AG08396 (cell line): ENCODE measurements around the gene EIF2S2.
A peak's percentile ranks its signal among the peaks of the same experiment; 100 is the strongest.

Experiments
- DNase-seq: peaks from one replicate; pipeline ENCODE4 v3.0.0; 2012; ENCODE audit warnings: low spot score, mixed read lengths

Gene EIF2S2

DNA sequence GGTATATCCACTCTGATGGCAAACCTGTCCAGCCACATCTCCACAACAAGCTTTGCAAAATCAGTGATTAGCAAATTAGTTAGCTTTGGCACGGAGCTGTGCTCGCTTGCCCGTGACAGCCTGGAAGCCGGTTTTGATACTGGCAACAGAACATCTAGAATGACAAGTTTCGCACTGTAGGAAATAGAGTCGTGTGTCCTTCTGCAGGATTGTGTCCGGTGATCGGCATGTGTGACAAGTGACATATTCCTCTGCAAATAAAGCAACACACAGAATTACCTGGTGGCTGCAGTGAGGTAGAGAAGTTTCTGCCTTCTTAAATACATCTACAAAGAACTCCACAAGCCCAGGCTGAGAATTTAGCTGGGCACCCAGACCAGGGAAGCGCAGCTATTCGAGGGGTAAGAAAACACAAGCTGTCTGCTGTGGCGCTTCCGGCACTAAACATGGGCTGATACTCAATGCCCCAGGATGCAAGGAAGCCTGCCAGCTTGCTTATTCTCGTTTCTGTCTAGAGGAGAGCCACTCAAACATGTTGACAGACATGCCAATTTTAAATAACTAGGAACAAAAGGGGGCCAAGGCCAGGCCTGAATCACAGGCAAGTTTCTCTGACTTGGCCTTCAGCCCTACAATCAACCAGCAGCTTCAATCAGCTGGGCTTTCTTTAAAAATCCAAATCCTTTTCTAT is 22.2 kb downstream of the EIF2S2 start:
- no peak for DNase-seq

DNA sequence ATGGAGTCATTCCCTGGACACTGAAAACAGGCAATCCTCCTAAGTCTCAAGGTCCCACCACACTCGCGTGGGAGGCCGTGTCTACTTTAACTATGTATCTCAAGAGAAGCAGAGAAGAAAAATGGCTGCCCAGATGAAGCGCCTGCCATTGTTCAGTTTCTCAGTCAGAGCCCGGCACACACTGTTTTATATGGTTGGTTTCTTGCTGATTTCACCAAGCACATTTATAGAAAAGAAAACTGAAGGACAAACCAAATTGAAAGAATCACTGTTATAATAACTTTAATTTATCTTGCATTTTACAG is 22.9 kb downstream of the EIF2S2 start:
- DNase-seq, result no peak

DNA sequence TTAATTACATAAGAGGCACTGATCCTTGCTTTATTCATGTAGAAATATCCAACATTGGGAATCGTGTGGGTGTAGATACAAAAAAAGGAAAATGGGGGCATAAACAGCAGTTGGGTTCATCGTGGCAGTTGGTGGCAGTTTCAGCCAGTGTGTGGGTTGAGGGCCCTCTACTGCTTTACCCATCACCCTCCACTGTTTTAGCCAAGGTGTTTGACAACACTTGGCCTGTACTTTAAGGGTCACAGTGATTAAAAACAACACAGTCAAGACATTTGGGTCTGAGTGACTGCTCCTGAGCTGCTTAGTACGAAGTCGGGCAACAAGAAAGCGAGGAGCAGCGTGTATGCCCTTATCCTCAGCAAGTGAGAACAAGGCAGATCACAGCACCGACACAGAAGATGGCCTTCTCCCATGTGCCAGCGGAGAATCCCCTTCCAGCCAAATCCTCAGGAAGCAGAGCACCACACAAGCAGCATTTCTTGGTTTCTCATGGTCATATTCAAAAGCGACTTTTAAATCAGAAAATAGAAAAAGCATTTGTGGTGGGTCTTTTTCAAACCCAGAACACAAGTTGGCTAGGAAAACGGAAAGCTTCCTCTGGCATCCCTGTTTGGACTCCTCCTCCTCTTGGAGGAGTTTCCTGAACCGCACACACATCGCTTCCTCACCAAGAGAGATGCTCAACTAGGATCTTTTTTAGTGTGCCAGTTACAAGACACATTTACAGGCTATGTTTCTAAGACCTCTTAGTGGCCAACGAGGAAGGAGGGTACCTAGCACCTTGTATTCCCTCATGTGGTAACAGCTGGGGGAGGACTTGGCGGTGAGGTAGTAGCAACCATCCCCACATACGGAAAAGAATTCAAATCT is 23.5 kb downstream of the EIF2S2 start:
- no peak for DNase-seq

DNA sequence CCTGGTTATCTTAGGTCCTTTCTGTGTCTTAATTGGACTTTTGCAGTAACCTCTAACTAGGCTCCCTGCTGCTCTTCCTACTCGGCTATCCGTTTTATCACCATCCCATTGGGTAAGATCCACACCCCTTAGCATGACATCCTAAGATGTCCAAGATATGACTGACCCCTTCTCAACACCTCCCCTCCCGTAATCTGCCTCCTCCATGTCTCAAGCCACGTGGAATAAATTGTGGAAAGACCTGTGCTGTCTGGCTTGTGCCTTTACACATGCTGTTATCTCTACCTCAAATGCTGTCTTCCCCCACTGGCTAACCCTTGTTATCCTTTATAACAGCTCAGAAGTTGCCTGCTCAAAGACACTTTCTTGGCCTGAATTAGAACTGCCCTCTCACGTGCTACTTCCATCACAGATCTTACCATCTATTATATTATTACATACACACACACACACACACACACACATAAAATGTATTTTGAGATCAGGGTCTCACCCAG is 26.5 kb downstream of the EIF2S2 start:
- DNase-seq, result no peak

DNA sequence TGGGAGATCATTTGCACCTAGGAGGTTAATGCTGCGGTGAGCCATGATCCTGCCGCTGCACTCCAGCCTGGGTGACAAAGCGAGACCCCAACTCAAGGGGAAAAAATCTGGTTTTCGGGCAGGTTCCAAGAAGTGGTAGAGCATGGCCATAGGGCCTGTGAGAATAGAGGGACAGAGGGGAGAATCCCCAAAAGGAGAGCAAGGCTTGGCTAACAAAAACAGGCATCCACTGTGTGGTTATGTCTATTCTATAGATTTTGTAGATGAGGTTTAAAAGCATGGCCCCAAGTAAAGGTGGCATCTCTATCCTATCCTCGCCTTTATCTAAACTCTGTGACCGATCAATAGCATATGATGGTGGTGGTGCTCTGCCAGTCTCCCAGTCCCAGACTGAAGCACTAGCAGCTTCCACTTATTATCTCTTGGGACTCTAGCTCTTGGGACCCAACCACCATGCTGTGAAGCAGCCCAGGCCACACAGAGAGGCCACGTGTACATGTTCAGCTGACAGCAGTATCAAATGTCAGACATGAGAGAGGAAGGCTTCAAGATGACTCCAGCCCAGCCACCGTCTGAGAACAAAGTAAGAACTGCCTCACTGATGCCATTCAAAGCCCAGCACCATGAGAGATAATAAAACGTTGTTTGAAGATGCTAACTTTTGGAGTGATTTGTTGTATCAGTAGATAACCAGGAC is 27.7 kb downstream of the EIF2S2 start:
- DNase-seq, result no peak

DNA sequence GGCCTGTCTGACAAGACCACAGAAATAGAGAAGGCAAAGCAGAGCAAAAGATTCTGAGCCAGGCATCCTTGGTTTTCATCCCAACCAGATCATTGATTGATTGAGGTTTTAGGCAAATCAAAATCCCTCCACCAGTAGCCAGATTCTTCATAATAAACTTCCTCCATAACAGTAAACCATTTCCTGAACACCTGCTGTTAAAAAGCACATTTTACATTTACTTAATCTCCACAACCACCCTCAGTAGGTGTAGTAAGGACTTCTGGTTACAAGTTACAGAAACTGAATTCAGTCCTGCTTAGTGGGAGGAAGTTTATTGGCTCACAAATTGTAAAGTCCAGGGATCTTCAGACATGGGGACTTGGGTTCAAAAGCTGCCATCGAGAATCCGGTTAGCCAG is 28.3 kb downstream of the EIF2S2 start:
- DNase-seq, result no peak

DNA sequence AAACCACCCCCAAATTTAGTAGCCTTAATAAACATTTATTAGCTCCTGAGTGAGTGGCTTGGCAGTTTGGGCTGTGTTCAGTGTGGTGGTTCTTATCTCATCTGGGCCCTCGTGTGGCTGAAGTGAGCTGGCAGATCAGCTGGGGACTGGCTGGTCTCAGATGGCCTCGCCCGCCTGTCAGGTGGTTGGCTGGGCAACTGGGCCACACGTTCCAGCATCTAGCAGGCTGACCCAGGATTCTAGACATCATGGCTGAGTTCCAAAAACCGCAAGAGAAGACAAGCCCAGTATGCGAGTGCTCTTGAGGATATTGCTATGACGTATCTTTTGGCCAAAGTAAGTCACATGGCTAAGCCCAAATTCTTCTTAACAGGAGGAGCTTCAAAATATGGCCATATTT is 28.9 kb downstream of the EIF2S2 start:
- peak; percentile 91 for DNase-seq

DNA sequence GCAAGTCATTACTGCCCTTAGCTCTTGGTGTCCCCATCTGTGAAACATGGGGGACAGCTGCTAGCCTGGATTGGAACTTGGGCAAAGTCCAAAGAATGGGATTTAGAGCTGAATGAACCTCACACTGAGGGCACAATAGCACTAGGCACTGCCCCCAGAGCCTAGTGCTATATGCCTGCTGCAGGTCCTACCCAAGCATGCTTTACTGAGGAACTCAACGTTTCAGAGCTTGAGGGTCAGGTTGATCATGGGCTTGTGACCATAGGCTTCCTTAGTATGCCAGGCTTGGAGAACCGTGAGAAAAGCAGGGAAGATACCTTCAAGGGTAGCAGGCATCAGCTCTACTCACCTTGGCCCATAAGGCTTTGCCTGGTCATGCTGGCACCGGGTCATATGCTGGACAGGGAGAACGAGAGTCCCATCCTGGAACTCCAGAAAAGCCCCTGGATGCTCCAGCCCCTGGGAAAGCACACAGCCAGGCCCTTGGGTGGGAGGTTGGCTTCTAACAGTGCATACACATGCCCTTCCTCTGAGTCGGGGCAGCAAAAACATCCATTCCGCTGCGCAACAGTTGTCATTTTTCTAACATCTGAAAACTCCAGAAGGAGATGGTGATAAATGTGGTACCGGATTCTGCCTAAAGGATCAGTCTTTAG is 29.7 kb downstream of the EIF2S2 start:
- DNase-seq, result no peak

DNA sequence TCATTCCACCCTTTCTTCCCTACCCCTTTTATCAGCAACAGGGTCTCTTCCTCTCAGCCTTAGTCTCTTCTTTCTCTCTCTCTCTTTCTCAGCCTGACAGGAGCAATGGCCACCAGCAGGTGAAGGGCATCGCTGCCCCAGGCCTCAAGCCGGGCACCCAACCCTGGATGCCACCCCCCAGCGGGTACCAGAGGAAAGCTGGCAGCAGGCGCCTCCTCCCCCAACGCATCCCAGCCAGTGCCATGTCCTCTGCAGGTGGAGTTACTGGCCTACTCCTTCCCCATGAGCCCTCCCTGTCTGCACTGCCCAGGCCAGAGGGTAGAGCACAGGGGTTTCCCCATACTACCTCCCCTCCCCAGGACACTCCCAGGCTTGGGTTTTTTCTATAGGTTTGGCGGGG is 32.2 kb downstream of the EIF2S2 start:
- DNase-seq, result no peak

DNA sequence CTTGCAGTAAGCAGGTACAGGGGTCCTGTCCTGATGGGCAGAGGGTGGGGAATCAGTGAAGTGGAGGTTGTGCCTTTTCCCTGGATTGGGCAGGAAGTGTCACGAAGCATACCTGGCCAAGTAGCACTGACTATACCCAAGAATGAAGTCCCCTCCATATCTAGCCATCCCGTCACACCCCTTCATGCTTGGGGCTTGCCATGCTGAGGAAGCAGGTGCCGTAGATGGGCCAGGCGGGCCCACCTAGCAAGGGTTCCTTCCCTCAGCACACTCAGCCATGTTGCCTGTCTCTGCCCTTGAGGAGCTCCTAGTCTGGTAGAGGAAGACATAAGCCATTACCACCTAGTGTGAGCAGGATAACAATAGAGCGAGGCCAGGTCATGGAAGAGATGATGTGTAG is 33.5 kb downstream of the EIF2S2 start:
- no peak for DNase-seq

DNA sequence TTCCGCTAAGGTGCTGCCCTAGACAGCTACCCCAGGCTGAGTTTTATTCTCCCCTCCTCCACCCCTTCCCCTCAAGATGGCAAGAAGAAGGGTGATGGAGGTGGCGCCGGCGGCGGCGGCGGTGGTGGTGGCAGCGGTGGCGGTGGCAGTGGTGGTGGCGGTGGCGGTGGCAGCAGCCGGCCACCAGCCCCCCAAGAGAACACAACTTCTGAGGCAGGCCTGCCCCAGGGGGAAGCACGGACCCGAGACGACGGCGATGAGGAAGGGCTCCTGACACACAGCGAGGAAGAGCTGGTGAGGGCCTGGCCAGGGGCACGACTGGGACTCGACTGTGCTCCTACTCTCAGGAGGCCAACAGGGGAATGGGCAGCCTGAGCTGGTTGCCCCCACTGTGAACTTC is 35.1 kb downstream of the EIF2S2 start:
- DNase-seq, result no peak

DNA sequence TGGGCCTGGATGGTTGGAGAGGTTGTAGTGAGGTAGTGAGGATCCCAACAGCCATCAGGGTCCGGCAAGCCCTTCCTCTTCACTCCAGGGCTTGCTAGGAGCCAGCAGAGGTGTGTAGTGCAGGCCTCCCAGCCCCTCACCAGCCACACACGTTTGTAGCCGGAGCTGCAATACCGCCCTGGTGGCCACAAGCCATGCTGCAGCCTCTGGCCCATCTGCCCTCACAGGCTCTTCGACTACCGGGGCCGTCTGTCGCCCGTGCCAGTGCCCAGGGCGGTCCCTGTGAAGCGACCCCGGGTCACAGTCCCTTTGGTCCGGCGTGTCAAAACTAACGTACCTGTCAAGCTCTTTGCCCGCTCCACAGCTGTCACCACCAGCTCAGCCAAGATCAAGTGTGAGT is 36.4 kb downstream of the EIF2S2 start:
- no peak for DNase-seq

DNA sequence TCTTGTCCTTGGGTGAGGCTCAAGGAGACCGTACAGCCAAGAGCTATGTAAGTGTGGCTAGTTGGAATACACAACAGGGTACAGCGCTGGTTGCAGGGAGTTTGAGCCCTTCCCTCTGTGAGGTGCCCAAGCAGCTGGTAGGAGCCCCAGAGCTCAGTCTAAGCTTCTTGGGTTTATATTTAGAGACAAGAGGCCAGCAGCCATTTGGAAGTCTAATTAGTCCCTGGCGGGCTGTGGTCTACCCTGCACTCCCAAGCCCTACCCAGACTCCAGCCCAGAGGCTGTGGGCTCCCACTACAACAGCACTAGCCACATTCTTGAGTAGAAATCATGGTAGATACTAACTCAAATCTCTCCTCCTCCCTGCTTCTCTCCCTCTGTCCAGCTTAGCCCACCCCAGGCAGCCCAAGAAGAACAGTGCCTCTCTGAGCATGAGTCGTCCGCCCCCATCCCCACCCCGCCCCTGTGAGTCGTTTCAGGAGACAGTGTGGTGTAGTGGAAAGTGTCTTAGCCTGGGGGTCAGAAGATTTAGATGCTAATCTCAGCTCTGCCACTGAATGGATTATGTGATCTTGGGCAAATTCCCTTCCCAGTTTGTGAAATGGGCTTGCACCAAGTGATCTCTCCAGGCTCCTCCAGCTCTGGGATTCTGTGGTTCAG is 37.8 kb downstream of the EIF2S2 start:
- DNase-seq, result peak; percentile 53

DNA sequence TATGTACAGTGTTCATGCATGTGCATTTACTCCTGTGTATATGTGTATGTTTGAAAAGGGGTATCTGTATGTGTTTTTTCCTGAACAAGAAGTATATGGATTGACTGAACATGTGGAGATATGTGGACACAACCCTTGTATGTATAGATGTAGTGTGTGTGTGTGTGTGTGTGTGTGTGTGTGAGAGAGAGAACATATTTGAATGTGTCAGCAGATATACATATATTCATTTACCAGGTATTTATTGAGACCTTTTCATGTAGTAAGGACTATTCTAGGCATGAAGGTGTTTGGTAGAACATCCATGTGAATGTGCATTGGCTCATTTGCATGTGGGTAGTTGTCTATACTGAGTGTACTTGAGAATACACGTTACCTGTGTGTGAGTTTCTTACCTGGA is 39.3 kb downstream of the EIF2S2 start:
- DNase-seq, result no peak

DNA sequence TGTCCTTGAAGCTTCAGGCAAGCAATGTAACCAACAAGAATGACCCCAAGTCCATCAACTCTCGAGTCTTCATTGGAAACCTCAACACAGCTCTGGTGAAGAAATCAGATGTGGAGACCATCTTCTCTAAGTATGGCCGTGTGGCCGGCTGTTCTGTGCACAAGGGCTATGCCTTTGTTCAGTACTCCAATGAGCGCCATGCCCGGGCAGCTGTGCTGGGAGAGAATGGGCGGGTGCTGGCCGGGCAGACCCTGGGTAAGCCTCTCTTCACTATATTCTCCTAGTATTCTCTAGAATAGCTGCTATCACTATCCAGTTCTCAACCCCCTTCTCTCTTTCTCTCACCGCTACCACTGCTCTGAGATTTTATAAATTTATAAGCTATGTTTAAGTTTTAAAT is 40.0 kb downstream of the EIF2S2 start:
- no peak for DNase-seq

DNA sequence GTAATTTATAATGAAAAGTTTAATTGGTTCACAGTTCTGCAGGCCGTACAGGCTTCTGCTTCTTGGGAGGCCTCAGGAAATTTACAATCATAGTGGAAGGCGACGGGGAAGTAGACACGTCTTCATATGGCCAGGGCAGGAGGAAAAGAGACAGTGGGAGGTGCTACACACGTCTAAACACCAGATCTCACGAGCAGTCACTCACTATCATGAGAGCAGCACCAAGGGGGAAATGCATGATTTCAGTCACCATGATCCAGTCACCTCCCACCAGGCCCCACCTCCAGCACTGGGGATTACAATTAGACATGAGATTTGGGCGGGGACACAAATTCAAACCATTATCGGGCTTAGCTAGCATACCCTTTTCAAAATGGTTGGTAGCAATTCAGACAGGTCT is 41.2 kb downstream of the EIF2S2 start:
- DNase-seq, result no peak

DNA sequence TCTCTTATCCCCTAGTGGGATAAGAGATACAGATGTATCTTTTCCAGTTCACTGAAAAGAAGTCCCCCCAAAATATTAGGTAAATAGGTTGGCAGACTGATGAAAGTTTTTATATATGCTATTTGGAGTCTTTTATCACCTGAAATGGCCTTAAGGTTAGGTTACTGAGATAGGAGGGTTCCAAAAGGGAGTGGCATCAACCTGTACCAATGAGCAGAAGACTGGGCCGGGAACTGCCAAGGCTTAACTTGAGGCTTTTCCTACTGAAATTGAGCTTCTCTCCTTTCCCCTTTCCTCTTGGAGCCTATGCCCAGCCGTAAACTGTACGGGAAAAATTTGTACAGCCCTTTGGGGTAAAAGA is 42.0 kb downstream of the EIF2S2 start:
- DNase-seq, result no peak

DNA sequence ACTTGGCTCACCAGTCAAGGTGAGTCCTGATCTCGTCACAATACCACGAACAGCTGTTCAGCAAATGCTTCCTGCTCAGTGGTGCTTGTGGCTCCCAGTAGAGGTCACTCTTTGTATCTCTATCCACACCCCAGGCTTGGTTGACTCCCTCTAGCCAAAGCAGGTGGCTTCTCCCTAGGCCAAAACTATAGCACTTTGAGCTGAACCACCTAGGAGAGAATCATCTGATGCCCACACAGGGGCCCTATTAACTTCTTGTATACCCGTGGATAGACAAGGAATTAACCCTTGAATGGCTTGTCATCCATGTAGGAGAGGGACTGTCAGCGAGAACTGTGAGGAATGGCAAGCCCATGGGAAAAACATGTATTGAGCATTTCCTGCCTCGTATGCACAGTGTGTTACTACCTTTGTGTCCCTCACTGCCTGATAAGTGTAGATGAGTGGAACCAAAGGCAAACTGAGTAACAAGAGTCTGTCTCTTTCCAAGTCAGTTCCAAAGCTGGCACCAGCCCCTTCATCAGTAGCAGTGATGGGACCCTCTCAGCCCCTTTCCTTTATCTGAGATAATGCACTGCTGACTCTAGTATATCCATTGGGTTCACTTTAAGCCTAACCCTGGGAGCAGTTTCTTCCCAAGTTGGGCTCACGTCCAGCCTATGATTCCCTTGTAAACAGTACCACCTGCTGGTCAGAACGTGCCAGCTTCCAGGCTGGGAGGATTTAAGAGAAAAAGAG is 42.5 kb downstream of the EIF2S2 start:
- peak; percentile 77 for DNase-seq

DNA sequence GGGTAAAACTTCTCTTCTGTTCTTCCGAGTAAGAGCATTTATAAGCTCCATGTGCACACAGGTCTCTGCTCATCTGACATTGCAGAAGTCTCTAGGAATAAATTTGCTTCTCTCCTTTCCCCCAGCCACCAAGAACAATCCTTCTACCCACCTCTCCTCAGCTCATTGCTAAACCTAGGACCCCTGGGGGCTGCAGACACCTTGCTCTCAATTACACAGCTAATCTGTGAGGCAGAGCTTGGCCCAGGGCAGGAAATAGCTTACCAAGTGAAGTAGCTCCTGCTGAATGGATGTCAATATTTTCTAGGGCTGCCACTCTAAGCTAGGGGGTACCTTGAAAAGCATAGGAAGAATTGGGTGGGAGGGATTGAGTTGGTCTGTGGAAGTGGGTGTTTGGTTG is 44.0 kb downstream of the EIF2S2 start:
- DNase-seq, result no peak

DNA sequence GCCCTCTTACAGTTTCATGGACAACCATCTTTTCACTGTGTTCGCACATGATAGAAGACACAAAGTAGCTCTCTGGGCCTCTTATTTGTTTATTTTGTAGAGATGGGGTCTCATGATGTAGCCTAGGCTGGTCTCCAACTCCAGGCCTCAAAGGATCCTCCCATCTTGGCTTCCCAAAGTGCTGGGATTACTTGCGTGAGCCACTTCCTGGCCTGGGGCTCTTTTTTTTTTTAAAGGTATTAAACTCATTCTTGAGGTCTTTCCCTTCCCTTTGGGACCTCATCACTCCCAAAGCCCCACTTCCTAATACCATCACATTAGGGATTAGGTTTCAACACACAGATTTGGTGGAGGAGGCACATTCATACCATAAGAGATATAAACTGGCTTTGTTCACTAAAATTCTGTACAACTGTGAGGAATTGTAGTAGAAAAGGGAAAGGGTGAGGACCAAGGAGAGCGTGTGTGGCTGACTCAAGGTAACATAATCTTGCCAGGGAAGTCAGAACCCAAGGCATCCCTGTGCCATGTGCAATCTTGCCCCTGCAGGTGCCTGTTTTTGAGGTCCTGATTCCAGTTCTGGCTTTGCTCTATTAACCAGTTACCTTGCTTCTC is 45.5 kb downstream of the EIF2S2 start:
- no peak for DNase-seq

DNA sequence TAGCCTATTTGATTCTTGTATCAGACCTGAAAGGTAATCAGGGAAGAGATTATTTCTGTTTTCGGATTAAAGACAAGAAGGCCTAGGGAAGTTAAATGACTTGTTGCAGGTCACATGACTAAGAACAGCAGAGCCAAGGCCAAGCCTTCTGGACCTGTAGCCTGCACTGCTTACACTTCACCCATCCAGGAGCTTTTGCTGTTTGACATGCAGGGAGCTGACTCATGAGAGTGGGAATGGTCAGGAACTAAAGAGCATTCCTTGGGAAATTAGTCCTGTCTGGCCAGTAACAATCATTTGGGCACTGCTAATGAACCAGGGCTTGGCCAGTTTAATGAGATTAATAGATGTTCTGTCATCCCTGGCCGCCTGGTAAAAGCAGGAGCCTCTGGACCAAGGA is 46.8 kb downstream of the EIF2S2 start:
- DNase-seq, result peak; percentile 65
